IMR-90 (cell line): ENCODE measurements around the gene USP47. TPM values are rescaled to one million over a fixed set of nuclear protein-coding genes. Genes with fewer than 3 reads are reported as not detected.

Source experiments
- ATAC-seq: fragments of 200-7000 bp; cut with Tn5 transposase; 2 replicates; pipeline ENCODE4 v1.9.1; 2020; ENCODE audit warnings: low read depth, mild to moderate bottlenecking, moderate library complexity
- BruUV-seq: library from RNA; stranded (reverse); fragments of 400-500 nt; replicated peaks from 2 replicates; lab custom pipeline; 2021; lab: Mats Ljungman, UMichigan
- CTCF ChIA-PET: fragments of 300-600 bp; formaldehyde crosslinking; extraction: SDS; loops from one replicate; lab custom pipeline; 2021; ENCODE audit warnings: antibody characterized with exemption; lab: Yijun Ruan, JAX
- POLR2A ChIA-PET: fragments of 300-600 bp; sonication (Branson Sonifier 250); formaldehyde crosslinking; loops from one replicate; lab custom pipeline; 2022; ENCODE audit warnings: antibody characterized with exemption; ENCODE audit not compliant: unreplicated experiment; lab: Charles Lee
- DNase-seq: peaks from one replicate; pipeline ENCODE4 v3.0.0; 2013
- H2AFZ ChIP-seq: replicated peaks from 2 replicates; pipeline ENCODE3; 2013; ENCODE audit warnings: low read length, mild to moderate bottlenecking; ENCODE audit not compliant: poor library complexity
- H2AK5ac ChIP-seq: 2 replicates; pipeline ENCODE4 v1.6.1; 2013; ENCODE audit warnings: low read depth, low read length, inconsistent platforms
- H2AK9ac ChIP-seq: replicated peaks from 2 replicates; pipeline ENCODE3; 2013; ENCODE audit warnings: mild to moderate bottlenecking, low read depth, low read length, moderate library complexity; ENCODE audit not compliant: poor library complexity
- H2BK120ac ChIP-seq: 2 replicates; pipeline ENCODE4 v1.6.1; 2013; ENCODE audit warnings: low read depth, low read length, inconsistent platforms
- H2BK15ac ChIP-seq: 3 replicates; pipeline ENCODE4 v1.6.1; 2013; ENCODE audit warnings: low read depth, low read length, inconsistent platforms
- H2BK20ac ChIP-seq: 2 replicates; pipeline ENCODE4 v1.6.1; 2013; ENCODE audit warnings: low read depth, mild to moderate bottlenecking, inconsistent platforms, low read length, moderate library complexity
- H2BK5ac ChIP-seq: 2 replicates; pipeline ENCODE4 v1.6.1; 2013; ENCODE audit warnings: mild to moderate bottlenecking, low read depth, low read length, inconsistent platforms; ENCODE audit not compliant: poor library complexity, severe bottlenecking
- H3K14ac ChIP-seq: replicated peaks from 2 replicates; pipeline ENCODE4 v1.6.1; 2013; ENCODE audit warnings: low read depth, low read length, inconsistent platforms
- H3K18ac ChIP-seq: 2 replicates; pipeline ENCODE4 v1.6.1; 2013; ENCODE audit warnings: low read depth, low read length, control low read depth
- H3K23ac ChIP-seq: 2 replicates; pipeline ENCODE4 v1.6.1; 2013; ENCODE audit warnings: low read depth, low read length, inconsistent platforms
- H3K27ac ChIP-seq: 2 replicates; pipeline ENCODE4 v1.5.1; 2013; ENCODE audit warnings: mild to moderate bottlenecking, control low read depth, low read length; ENCODE audit not compliant: insufficient read depth
- H3K27me3 ChIP-seq: 2 replicates; pipeline ENCODE4 v1.6.1; 2013; ENCODE audit warnings: low read length; ENCODE audit not compliant: control insufficient read depth, insufficient read depth
- H3K36me3 ChIP-seq: 2 replicates; pipeline ENCODE4 v1.6.1; 2013; ENCODE audit warnings: low read length, mixed read lengths; ENCODE audit not compliant: control insufficient read depth, insufficient read depth
- H3K4ac ChIP-seq: 2 replicates; pipeline ENCODE4 v1.6.1; 2013; ENCODE audit warnings: low read depth, low read length, inconsistent platforms
- H3K4me1 ChIP-seq: 2 replicates; pipeline ENCODE4 v1.6.1; 2013; ENCODE audit warnings: low read length, mixed read lengths; ENCODE audit not compliant: control insufficient read depth, insufficient read depth
- H3K4me2 ChIP-seq: 2 replicates; pipeline ENCODE4 v1.6.1; 2013; ENCODE audit warnings: low read depth, mild to moderate bottlenecking, control low read depth, low read length, moderate library complexity
- H3K4me3 ChIP-seq: 2 replicates; pipeline ENCODE4 v1.5.1; 2013; ENCODE audit warnings: low read depth, mild to moderate bottlenecking, control low read depth, low read length, moderate library complexity; ENCODE audit not compliant: insufficient read depth
- H3K56ac ChIP-seq: 2 replicates; pipeline ENCODE4 v1.6.1; 2013; ENCODE audit warnings: low read length, inconsistent platforms; ENCODE audit not compliant: insufficient read depth; ENCODE audit errors: extremely low read depth
- H3K79me1 ChIP-seq, 2 experiments: 2 replicates each; pipeline ENCODE4 v1.6.1; 2013; ENCODE audit warnings: low read length in 2 of 2, inconsistent platforms in 1 of 2, low read depth in 1 of 2
- H3K9ac ChIP-seq: 2 replicates; pipeline ENCODE4 v1.6.1; 2013; ENCODE audit warnings: low read depth, low read length, control low read depth
- H3K9me1 ChIP-seq: 2 replicates; pipeline ENCODE4 v1.6.1; 2013; ENCODE audit warnings: low read length, inconsistent platforms; ENCODE audit not compliant: insufficient read depth
- H3K9me3 ChIP-seq: 2 replicates; pipeline ENCODE4 v1.6.1; 2013; ENCODE audit warnings: low read length; ENCODE audit not compliant: control insufficient read depth, insufficient read depth
- H4K20me1 ChIP-seq: 2 replicates; pipeline ENCODE4 v1.6.1; 2013; ENCODE audit warnings: low read length, inconsistent platforms; ENCODE audit not compliant: insufficient read depth
- H4K5ac ChIP-seq: 2 replicates; pipeline ENCODE4 v1.6.1; 2013; ENCODE audit warnings: mild to moderate bottlenecking, low read depth, low read length, control low read depth
- H4K8ac ChIP-seq, 2 experiments: 2 replicates each; pipeline ENCODE4 v1.6.1; 2013; ENCODE audit warnings: low read depth in 2 of 2, low read length in 2 of 2, control low read depth in 1 of 2, inconsistent platforms in 1 of 2
- H4K91ac ChIP-seq: 2 replicates; pipeline ENCODE4 v1.6.1; 2013; ENCODE audit warnings: low read depth, low read length, inconsistent platforms; ENCODE audit not compliant: insufficient read depth
- BHLHE40 ChIP-seq: fragments of 150-350 bp; IDR thresholded peaks from 2 replicates; pipeline ENCODE4 v1.6.1; 2016; ENCODE audit warnings: mild to moderate bottlenecking, low read depth, low read length
- CEBPB ChIP-seq: IDR thresholded peaks from 2 replicates; pipeline ENCODE4 v1.6.1; 2012; ENCODE audit warnings: low read depth, low read length, improper control_type of control experiment
- CHD1 ChIP-seq: IDR thresholded peaks from 2 replicates; pipeline ENCODE4 v1.6.1; 2012; ENCODE audit warnings: low read depth, low read length, improper control_type of control experiment
- CTCF ChIP-seq: conservative IDR thresholded peaks from 2 replicates; pipeline ENCODE4 v1.5.1; 2012; ENCODE audit warnings: mild to moderate bottlenecking, low read depth, low read length, improper control_type of control experiment
- ELK1 ChIP-seq: fragments of 150-350 bp; IDR thresholded peaks from 2 replicates; pipeline ENCODE4 v1.6.1; 2016; ENCODE audit warnings: low read depth, mild to moderate bottlenecking, low read length, moderate library complexity, borderline replicate concordance
- FOS ChIP-seq: fragments of 150-350 bp; IDR thresholded peaks from 2 replicates; pipeline ENCODE4 v1.6.1; 2016; ENCODE audit warnings: low read depth, low read length
- MAFK ChIP-seq: IDR thresholded peaks from 2 replicates; pipeline ENCODE4 v1.6.1; 2012; ENCODE audit warnings: low read depth, low read length, improper control_type of control experiment
- MAZ ChIP-seq: IDR thresholded peaks from 2 replicates; pipeline ENCODE4 v1.6.1; 2012; ENCODE audit warnings: low read depth, mild to moderate bottlenecking, low read length, improper control_type of control experiment, moderate library complexity, borderline replicate concordance
- NFE2L2 ChIP-seq: fragments of 150-350 bp; IDR thresholded peaks from 2 replicates; pipeline ENCODE4 v1.6.1; 2016; ENCODE audit warnings: low read depth, mild to moderate bottlenecking, low read length
- POLR2A ChIP-seq: IDR thresholded peaks from 2 replicates; pipeline ENCODE4 v1.6.1; 2012; ENCODE audit warnings: mild to moderate bottlenecking, low read depth, low read length
- RAD21 ChIP-seq: IDR thresholded peaks from 2 replicates; pipeline ENCODE4 v1.6.1; 2012; ENCODE audit warnings: low read length, improper control_type of control experiment
- RFX5 ChIP-seq: IDR thresholded peaks from 2 replicates; pipeline ENCODE4 v1.8.0; 2012; ENCODE audit warnings: low read depth, mild to moderate bottlenecking, low read length, moderate library complexity
- SMC3 ChIP-seq: fragments of 150-350 bp; IDR thresholded peaks from 2 replicates; pipeline ENCODE4 v1.6.1; 2016; ENCODE audit warnings: low read depth, mild to moderate bottlenecking, antibody characterized with exemption, low read length, moderate library complexity
- USF2 ChIP-seq: fragments of 150-350 bp; IDR thresholded peaks from 2 replicates; pipeline ENCODE4 v1.6.1; 2017; ENCODE audit warnings: mild to moderate bottlenecking, antibody characterized with exemption, low read length, low read depth
- WGBS, 2 experiments: methylation state at CpG; one replicate each; pipeline versions ENCODE4 v1.1.5 to v1.1.7; 2013; ENCODE audit warnings: missing lambda C conversion rate in 2 of 2; ENCODE audit not compliant: insufficient read length in 1 of 2; ENCODE audit errors: extremely low coverage in 2 of 2; 5-methylcytosine and 5-hydroxymethylcytosine counted together
- dilution Hi-C: fragments of 300-500 bp; cut with HindIII; formaldehyde crosslinking; loops from one replicate; pipeline ENCODE4 v1.14.3; 2018; ENCODE audit warnings: low sequenced_read_pairs; ENCODE audit not compliant: unreplicated experiment
- in situ Hi-C: fragments of 300-500 bp; cut with MboI; formaldehyde crosslinking; loops from 3 replicates; pipeline ENCODE4 v1.14.3; 2019; ENCODE audit warnings: low sequenced_read_pairs, inconsistent platforms, mixed read lengths
- intact Hi-C: fragments of 100-400 bp; cut with micrococcal nuclease; formaldehyde crosslinking; loops from 2 replicates; pipeline ENCODE4 v1.10.0; 2022
- polyA plus RNA-seq, 3 experiments: library from polyadenylated mRNA; depleted of rRNA; stranded (reverse); fragments of >200 nt; gene quantifications; 2 replicates each; pipeline ENCODE4 v1.2.3, GENCODE V29; 2012; ENCODE audit warnings: low replicate concordance in 1 of 3
- total RNA-seq: library from RNA; depleted of rRNA; stranded (reverse); fragments of >200 nt; gene quantifications from 2 replicates; pipeline ENCODE4 v1.2.3, GENCODE V29; 2012

The USP47 gene
- total and polyA plus RNA-seq, 2 of the 4 experiments (the other 2 are of a cell fraction): 15.0 to 110 TPM

GRCh38 chr11:11913395-11913794, 71.6 kb downstream of the USP47 start:
- Histone ChIP-seq H3K9ac (no peak overlapping the region), H4K20me1 (no peaks in the 10 kb centered on the region), H3K9me3 (no peaks in the 10 kb centered on the region), H3K27me3 (no peaks in the 10 kb centered on the region), H2BK20ac (no peak overlapping the region), H4K8ac (no peak overlapping the region), H2BK15ac (no peak overlapping the region), H3K27ac (no peak overlapping the region), H2AK5ac (no peak overlapping the region), H3K36me3 (peaks cover 6% of the 10 kb centered on the region), H3K23ac (no peak overlapping the region), H3K4me1 (peaks cover 10% of the 10 kb centered on the region), H3K4me3 (no peak overlapping the region), H2BK120ac (no peak overlapping the region), H4K91ac (no peak overlapping the region), H3K56ac (no peak overlapping the region), H2AK9ac (no peak overlapping the region), H2AFZ (no peak overlapping the region), H4K5ac (no peak overlapping the region), H3K9me1 (peaks cover 11% of the 10 kb centered on the region), H3K79me1 (peaks cover 8 to 20% of the 10 kb centered on the region in 2 experiments; a peak in 3 of 4 replicates), H2BK5ac (no peak overlapping the region), H3K18ac (no peak overlapping the region), H3K4ac (no peak overlapping the region), H3K14ac (no peak overlapping the region), H3K4me2 (no peak overlapping the region)
- TF ChIP-seq USF2 (no peak), MAZ (no peak), FOS (no peak), POLR2A (no peak), MAFK (no peak), BHLHE40 (no peak), RAD21 (no peak), RFX5 (no peak), ELK1 (no peak), CEBPB (no peak), SMC3 (no peak), CHD1 (no peak), NFE2L2 (no peak), CTCF (no peak)
- ATAC-seq (no peak), DNase-seq (no peak)
- POLR2A ChIA-PET: no interaction called here
- WGBS, 2 experiments: no CpG with 5 or more reads among the region's 1 CpG
- intact Hi-C loops: no loop called here
- CTCF ChIA-PET: no interaction called here
- dilution Hi-C loops: no loop called here
- no TSS peak for BruUV-seq
- in situ Hi-C loops: no loop called here
